Prostate gland (tissue), 2 donors: Measurements from ENCODE around the gene CRYL1. TPM values are rescaled to one million over a fixed set of nuclear protein-coding genes. Genes with fewer than 3 reads are reported as not detected.

ENCODE experiments used
- DNase-seq: peaks from one replicate; pipeline ENCODE4 v3.0.0-alpha.2; 2019; ENCODE audit warnings: low spot score
- H3K27ac ChIP-seq, 2 donors: fragments of 200-600 bp; sonication (generic); 2 replicates each; pipeline ENCODE4 v1.5.1; 2017 to 2019
- H3K27me3 ChIP-seq: fragments of 200-600 bp; sonication (generic); replicated peaks from 2 replicates; pipeline ENCODE4 v1.5.1; 2019; ENCODE audit not compliant: insufficient read depth
- H3K36me3 ChIP-seq, 2 donors: fragments of 200-600 bp; sonication (generic); 1 replicate in 1 of 2; 2 replicates in 1 of 2; pipeline versions ENCODE4 v1.5.1 to v1.8.1; 2017 to 2019
- H3K4me1 ChIP-seq: fragments of 200-600 bp; sonication (generic); replicated peaks from 2 replicates; pipeline ENCODE4 v1.5.1; 2019
- H3K4me3 ChIP-seq, 2 donors: fragments of 200-600 bp; sonication (generic); 2 replicates each; pipeline ENCODE4 v1.5.1; 2017 to 2019
- H3K9me3 ChIP-seq: fragments of 200-600 bp; sonication (generic); 2 replicates; pipeline ENCODE4 v1.5.1; 2017
- CTCF ChIP-seq, 4 experiments: fragments of 200-600 bp in 2 of 4; fragments of 450-650 bp in 2 of 4; sonication (generic) in 2 of 4; IDR thresholded peaks; 1 replicate in 3 of 4; 2 replicates in 1 of 4; pipeline ENCODE4 v1.5.1; 2016 to 2019; ENCODE audit warnings: antibody characterized with exemption in 4 of 4, mild to moderate bottlenecking in 2 of 4, moderate library complexity in 2 of 4
- POLR2A ChIP-seq: fragments of 450-650 bp; IDR thresholded peaks from one replicate; pipeline ENCODE4 v1.6.1; 2016; ENCODE audit warnings: antibody characterized with exemption, mild to moderate bottlenecking
- POLR2AphosphoS5 ChIP-seq: sonication (generic); formaldehyde crosslinking; IDR thresholded peaks from one replicate; pipeline ENCODE4 v1.6.1; 2017; ENCODE audit warnings: antibody characterized with exemption
- WGBS: methylation state at CpG from one replicate; pipeline ENCODE4 v1.1.5; 2018; 5-methylcytosine and 5-hydroxymethylcytosine counted together
- intact Hi-C: fragments of 100-400 bp; cut with DNase I; formaldehyde crosslinking; loops from one replicate; pipeline ENCODE4 v1.14.2; 2022
- total RNA-seq, 2 donors: library from RNA; depleted of rRNA; stranded (reverse); fragments of >200 nt; gene quantifications; one replicate each; pipeline ENCODE4 v1.1.0, GENCODE V29; 2016

CRYL1 gene
- total RNA-seq, 2 donors from 2014 or later: 35.3 to 75.5 TPM

- Histone ChIP-seq H3K27me3 (no peaks in the 10 kb centered on the region), H3K9me3 (no peaks in the 10 kb centered on the region), H3K4me1 (no peaks in the 10 kb centered on the region), H3K27ac (no peak overlapping the region), H3K4me3 (no peak overlapping the region), H3K36me3 (no peaks in the 10 kb centered on the region)
- WGBS: 90% methylated on average over 4 of the region's 4 CpGs
- intact Hi-C loops: no loop called here
- TF ChIP-seq CTCF (IDR thresholded peaks at IDR 0.05) (no peak), POLR2AphosphoS5 (no peak), POLR2A (no peak)
- DNase-seq: no peak
Observed at GRCh38 chr13:20371825-20372224, 153.8 kb downstream of the CRYL1 start.

GRCh38 chr13:20370815-20371421 is 154.7 kb downstream of the CRYL1 start:
- no peaks in the 10 kb centered on the region for H3K36me3 ChIP-seq
- TF ChIP-seq POLR2A (no peak), POLR2AphosphoS5 (no peak), CTCF (IDR thresholded peaks at IDR 0.05) (no peak)
- H3K27me3 ChIP-seq: no peaks in the 10 kb centered on the region
- intact Hi-C loops: no loop called here
- DNase-seq: no peak
- no peak overlapping the region for H3K27ac ChIP-seq
- H3K4me1 ChIP-seq: no peaks in the 10 kb centered on the region
- 45% methylated on average over 2 of the region's 2 CpGs for WGBS
- H3K4me3 ChIP-seq: no peak overlapping the region
- H3K9me3 ChIP-seq: no peaks in the 10 kb centered on the region

GRCh38 chr13:20369886-20370361 is 155.7 kb downstream of the CRYL1 start:
- no peaks in the 10 kb centered on the region for H3K36me3 ChIP-seq
- H3K9me3 ChIP-seq: no peaks in the 10 kb centered on the region
- intact Hi-C loops: no loop called here
- H3K4me3 ChIP-seq: no peak overlapping the region
- no peak overlapping the region for H3K27ac ChIP-seq
- DNase-seq: no peak
- 88% methylated on average over 8 of the region's 8 CpGs for WGBS
- H3K27me3 ChIP-seq: no peaks in the 10 kb centered on the region
- TF ChIP-seq POLR2A (no peak), CTCF (IDR thresholded peaks at IDR 0.05) (no peak), POLR2AphosphoS5 (no peak)
- no peaks in the 10 kb centered on the region for H3K4me1 ChIP-seq

GRCh38 chr13:20366056-20366455 is 159.6 kb downstream of the CRYL1 start:
- intact Hi-C loops: no loop called here
- H3K36me3 ChIP-seq: no peaks in the 10 kb centered on the region
- no peaks in the 10 kb centered on the region for H3K9me3 ChIP-seq
- 81% methylated on average over 8 of the region's 8 CpGs for WGBS
- no peak overlapping the region for H3K27ac ChIP-seq
- H3K4me3 ChIP-seq: no peak overlapping the region
- no peak for TF ChIP-seq CTCF (IDR thresholded peaks at IDR 0.05)
- TF ChIP-seq POLR2AphosphoS5: no peak
- no peak for DNase-seq
- no peaks in the 10 kb centered on the region for H3K4me1 ChIP-seq
- no peaks in the 10 kb centered on the region for H3K27me3 ChIP-seq

GRCh38 chr13:20363603-20364002 is 162.1 kb downstream of the CRYL1 start:
- TF ChIP-seq POLR2A (no peak), POLR2AphosphoS5 (no peak)
- Histone ChIP-seq H3K27ac (no peak overlapping the region), H3K4me3 (no peak overlapping the region), H3K27me3 (no peaks in the 10 kb centered on the region), H3K36me3 (no peaks in the 10 kb centered on the region), H3K4me1 (no peaks in the 10 kb centered on the region), H3K9me3 (no peaks in the 10 kb centered on the region)
- intact Hi-C loops: no loop called here
- 60% methylated on average over 7 of the region's 7 CpGs for WGBS
- no peak for DNase-seq
